Cardiac fibroblast (primary cell): Measurements from ENCODE around the gene UPP1.

ENCODE experiments used
- DNase-seq, 2 donors: peaks; one replicate each; pipeline versions ENCODE4 v3.0.0 to v3.0.0-alpha.2; 2010; ENCODE audit warnings: low read depth in 2 of 2
- H3K4me3 ChIP-seq, 2 donors: replicated peaks in 1 of 2; 1 replicate in 1 of 2; 2 replicates in 1 of 2; pipeline ENCODE4 v1.5.1; 2011; ENCODE audit warnings: low read depth in 2 of 2, low read length in 2 of 2, mild to moderate bottlenecking in 2 of 2, moderate library complexity in 1 of 2
- CTCF ChIP-seq: IDR thresholded peaks from one replicate; pipeline ENCODE4 v1.5.1; 2011; ENCODE audit warnings: low read depth, mild to moderate bottlenecking, low read length, inconsistent platforms

The UPP1 gene

GRCh38 chr7:48108959-48109847, 20.1 kb downstream of the UPP1 start:
- H3K4me3 ChIP-seq, result no peak overlapping the region
- no peak for DNase-seq
- no peak for TF ChIP-seq CTCF

GRCh38 chr7:48109848-48110663, 21.0 kb downstream of the UPP1 start:
- no peak overlapping the region for H3K4me3 ChIP-seq
- TF ChIP-seq CTCF, result peak; percentile 97
- DNase-seq, result peak; percentile 40 to 63

GRCh38 chr7:48110868-48111267, 21.8 kb downstream of the UPP1 start:
- H3K4me3 ChIP-seq, result no peak overlapping the region
- TF ChIP-seq CTCF, result no peak
- no peak for DNase-seq

- H3K4me3 ChIP-seq, result no peak overlapping the region
- no peak for DNase-seq
- TF ChIP-seq CTCF, result no peak
Measured at GRCh38 chr7:48111596-48111995, 22.5 kb downstream of the UPP1 start.

GRCh38 chr7:48112401-48113165, 23.5 kb downstream of the UPP1 start:
- peak in 1 of 2 donors; percentile 60 for DNase-seq
- no peak for TF ChIP-seq CTCF
- no peak overlapping the region for H3K4me3 ChIP-seq

GRCh38 chr7:48113275-48113674, 24.2 kb downstream of the UPP1 start:
- no peak for TF ChIP-seq CTCF
- no peak for DNase-seq
- no peak overlapping the region for H3K4me3 ChIP-seq
